Fibroblast of villous mesenchyme (primary cell): ENCODE data around the gene THSD4. TPM values are rescaled to one million over a fixed set of nuclear protein-coding genes. Genes with fewer than 3 reads are reported as not detected.

ENCODE experiments used
- DNase-seq: peaks from one replicate; pipeline ENCODE4 v3.0.0-alpha.2; 2010; ENCODE audit warnings: low read depth
- H3K4me3 ChIP-seq: 2 replicates; pipeline ENCODE4 v1.5.1; 2011; ENCODE audit warnings: low read depth, mild to moderate bottlenecking, low read length
- CTCF ChIP-seq: IDR thresholded peaks from 2 replicates; pipeline ENCODE4 v1.5.1; 2012; ENCODE audit warnings: low read depth, mild to moderate bottlenecking, low read length; ENCODE audit not compliant: insufficient read depth
- total RNA-seq: library from RNA; depleted of rRNA; stranded (reverse); fragments of >200 nt; gene quantifications from 2 replicates; pipeline ENCODE4 v1.2.3, GENCODE V29; 2012

THSD4 gene
- total RNA-seq, 1 donor: 76.4 TPM

GRCh38 chr15:71329497-71330260 is 214.4 kb downstream of the THSD4 start:
- no peak overlapping the region for H3K4me3 ChIP-seq
- no peak for TF ChIP-seq CTCF
- peak; percentile 74 for DNase-seq

- TF ChIP-seq CTCF: no peak
- H3K4me3 ChIP-seq: no peak overlapping the region
- DNase-seq: no peak
Measured at GRCh38 chr15:71330638-71331162, 215.4 kb downstream of the THSD4 start.

- H3K4me3 ChIP-seq: no peak overlapping the region
- DNase-seq: no peak
- TF ChIP-seq CTCF: no peak
Measured at GRCh38 chr15:71331173-71331572, 215.9 kb downstream of the THSD4 start.

GRCh38 chr15:71332431-71333004 is 217.2 kb downstream of the THSD4 start:
- TF ChIP-seq CTCF: no peak
- DNase-seq: peak; percentile 74
- no peak overlapping the region for H3K4me3 ChIP-seq

GRCh38 chr15:71333136-71333700 is 217.9 kb downstream of the THSD4 start:
- DNase-seq: no peak
- TF ChIP-seq CTCF: no peak
- H3K4me3 ChIP-seq: no peak overlapping the region

- no peak for TF ChIP-seq CTCF
- DNase-seq: peak; percentile 89
- no peak overlapping the region for H3K4me3 ChIP-seq
Measured at GRCh38 chr15:71333839-71334238, 218.6 kb downstream of the THSD4 start.
